Activated CD4-positive, alpha-beta memory T cell treated with anti-CD3 and anti-CD28 coated beads, Interleukin-2, amount 10 ng/mL, durations not matched to agents 7 days and 5 days (primary cell): ENCODE data around the gene HASPIN. TPM values are rescaled to one million over a fixed set of nuclear protein-coding genes. Genes with fewer than 3 reads are reported as not detected.
"Not testable (repeated sequence)": the region's sequence is repeated elsewhere in the genome, so short reads cannot be mapped to it uniquely, and the experiment has no call there.

Source experiments
- CTCF ChIA-PET: fragments of 350-600 bp; sonication (Branson Sonifier 250); formaldehyde crosslinking; loops from one replicate; lab custom pipeline; 2021; ENCODE audit warnings: antibody characterized with exemption, inconsistent platforms; lab: Charles Lee
- POLR2A ChIA-PET: fragments of 350-600 bp; sonication (Branson Sonifier 250); formaldehyde crosslinking; loops from one replicate; lab custom pipeline; 2021; ENCODE audit warnings: antibody characterized with exemption; lab: Charles Lee
- DNase-seq: peaks from one replicate; pipeline ENCODE4 v3.0.0-alpha.2; 2020
- H3K27ac Mint-ChIP-seq: one replicate; pipeline ENCODE4 v1.8.0; 2021; ENCODE audit warnings: mild to moderate bottlenecking, mixed read lengths
- H3K27me3 Mint-ChIP-seq: one replicate; pipeline ENCODE4 v1.8.0; 2021; ENCODE audit warnings: mixed read lengths
- H3K36me3 Mint-ChIP-seq: one replicate; pipeline ENCODE4 v1.8.0; 2021; ENCODE audit warnings: low read depth, mixed read lengths
- H3K4me1 Mint-ChIP-seq: one replicate; pipeline ENCODE4 v1.8.0; 2021; ENCODE audit warnings: mixed read lengths
- H3K4me3 Mint-ChIP-seq: one replicate; pipeline ENCODE4 v1.8.0; 2021; ENCODE audit warnings: mild to moderate bottlenecking, mixed read lengths
- H3K9me3 Mint-ChIP-seq: one replicate; pipeline ENCODE4 v1.8.0; 2021; ENCODE audit warnings: mixed read lengths
- total RNA-seq, 2 experiments: library from RNA; stranded (reverse); gene quantifications; one replicate each; pipeline ENCODE4 v1.2.3, GENCODE V29; 2021

HASPIN gene
- total RNA-seq, 2 experiments from 2014 or later = 23.8 to 25.2 TPM

- Mint-ChIP-seq H3K27ac (no peak overlapping the region), H3K4me3 (no peak overlapping the region), H3K36me3 (peaks cover 22% of the 10 kb centered on the region), H3K27me3 (no peaks in the 10 kb centered on the region), H3K4me1 (peaks cover 9% of the 10 kb centered on the region), H3K9me3 (peaks cover 2% of the 10 kb centered on the region)
- POLR2A ChIA-PET = no interaction called here
- CTCF ChIA-PET = no interaction called here
- DNase-seq = no peak
Measured at GRCh38 chr17:3699951-3700350, 23.8 kb upstream of the HASPIN start.

DNA sequence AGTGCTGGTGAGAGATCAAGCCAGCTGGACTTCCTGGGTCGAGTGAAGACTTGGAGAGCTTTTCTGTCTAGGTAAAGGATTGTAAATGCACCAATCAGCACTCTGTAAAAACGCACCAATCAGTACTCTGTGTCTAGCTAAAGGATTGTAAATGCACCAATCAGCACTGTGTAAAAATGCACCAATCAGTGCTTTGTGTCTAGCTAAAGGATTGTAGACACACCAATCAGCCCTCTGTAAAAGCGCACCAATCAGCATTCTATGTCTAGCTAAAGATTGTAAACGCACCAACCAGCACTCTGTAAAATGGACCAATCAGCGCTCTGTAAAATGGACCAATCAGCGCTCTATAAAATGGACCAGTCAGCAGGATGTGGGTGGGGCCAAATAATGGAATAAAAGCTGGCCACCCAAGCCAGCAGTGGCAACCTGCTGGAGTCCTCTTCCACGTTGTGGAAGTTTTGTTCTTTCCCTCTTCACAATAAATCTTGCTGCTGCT is 21.6 kb upstream of the HASPIN start:
- H3K9me3 Mint-ChIP-seq, H3K27ac Mint-ChIP-seq, H3K4me1 Mint-ChIP-seq, DNase-seq, H3K27me3 Mint-ChIP-seq, H3K4me3 Mint-ChIP-seq: not testable (repeated sequence)
- H3K36me3 Mint-ChIP-seq = peaks cover 25% of the 10 kb centered on the region
- ChIA-PET CTCF (interaction anchor here (1.1 to 1.4 kb wide), 2 partner anchors 9 to 144 kb away, joined by 3 read pairs; partner anchors contain the start of gene NCBP3), POLR2A (interaction anchor here (0.8 kb wide), 1 partner anchor 9 kb away, joined by 4 read pairs; no protein-coding TSS in a partner anchor)

- no peak overlapping the region for H3K4me3 Mint-ChIP-seq
- peaks cover 2% of the 10 kb centered on the region for H3K9me3 Mint-ChIP-seq
- H3K27me3 Mint-ChIP-seq = no peaks in the 10 kb centered on the region
- ChIA-PET POLR2A (interaction anchor here (1.5 kb wide), 1 partner anchor 9 kb away, joined by 5 read pairs; the partner anchor contains the start of gene P2RX5), CTCF (no interaction called here)
- H3K4me1 Mint-ChIP-seq = peaks cover 21% of the 10 kb centered on the region
- H3K36me3 Mint-ChIP-seq = peaks cover 28% of the 10 kb centered on the region
- no peak for DNase-seq
- no peak overlapping the region for H3K27ac Mint-ChIP-seq
Measured at GRCh38 chr17:3704931-3705717, 18.6 kb upstream of the HASPIN start.

DNA sequence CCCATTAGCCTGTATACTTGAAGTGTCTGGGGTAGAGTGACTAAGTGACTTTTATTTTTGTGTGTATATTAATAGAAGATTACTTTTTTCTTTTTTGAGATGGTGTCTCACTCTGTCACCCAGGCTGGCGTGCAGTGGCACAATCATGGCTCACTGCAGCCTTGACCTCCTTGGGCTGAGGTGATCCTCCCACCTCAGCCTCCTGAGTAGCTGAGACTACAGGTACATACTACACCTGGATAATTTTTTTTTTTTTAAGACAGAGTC is 18.1 kb upstream of the HASPIN start:
- Mint-ChIP-seq H3K36me3 (peaks cover 27% of the 10 kb centered on the region), H3K4me1 (peaks cover 25% of the 10 kb centered on the region)
- CTCF ChIA-PET, H3K4me3 Mint-ChIP-seq, H3K9me3 Mint-ChIP-seq, H3K27me3 Mint-ChIP-seq, DNase-seq, H3K27ac Mint-ChIP-seq: not testable (repeated sequence)
- POLR2A ChIA-PET = interaction anchor here (1.5 kb wide), 1 partner anchor 9 kb away, joined by 5 read pairs; the partner anchor contains the start of gene P2RX5

DNA sequence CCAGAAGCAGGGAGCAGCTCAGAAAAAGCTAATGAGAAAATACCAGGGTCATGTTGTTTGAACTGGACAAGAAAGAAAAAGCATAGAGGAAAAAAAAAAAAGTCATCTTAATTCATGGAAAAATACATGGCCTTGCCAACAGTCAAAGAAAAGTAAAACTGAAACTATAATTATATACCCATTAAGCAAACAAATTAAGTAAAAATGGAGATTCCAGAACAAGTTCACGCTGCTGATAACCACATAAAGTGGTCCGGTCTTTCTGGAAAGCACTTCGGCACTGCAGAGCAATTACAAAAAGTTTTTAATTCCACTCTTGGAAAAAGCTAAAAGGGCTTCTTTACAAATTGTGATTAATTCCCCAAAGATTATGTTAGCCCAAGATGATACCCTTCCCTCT is 15.3 kb upstream of the HASPIN start:
- no peak for DNase-seq
- Mint-ChIP-seq H3K27ac (no peak overlapping the region), H3K4me1 (peaks cover 50% of the 10 kb centered on the region), H3K9me3 (no peaks in the 10 kb centered on the region), H3K36me3 (peaks cover 27% of the 10 kb centered on the region), H3K4me3 (no peak overlapping the region), H3K27me3 (no peaks in the 10 kb centered on the region)
- ChIA-PET CTCF (interaction anchor here (0.7 to 1.8 kb wide), 3 partner anchors 13 to 27 kb away, joined by 3 to 6 read pairs (median 4); no protein-coding TSS in a partner anchor), POLR2A (interaction anchor here (1.9 to 8.4 kb wide), 2 partner anchors 13 to 15 kb away, joined by 8 to 74 read pairs; partner anchors contain the start of genes HASPIN and P2RX5)

DNA sequence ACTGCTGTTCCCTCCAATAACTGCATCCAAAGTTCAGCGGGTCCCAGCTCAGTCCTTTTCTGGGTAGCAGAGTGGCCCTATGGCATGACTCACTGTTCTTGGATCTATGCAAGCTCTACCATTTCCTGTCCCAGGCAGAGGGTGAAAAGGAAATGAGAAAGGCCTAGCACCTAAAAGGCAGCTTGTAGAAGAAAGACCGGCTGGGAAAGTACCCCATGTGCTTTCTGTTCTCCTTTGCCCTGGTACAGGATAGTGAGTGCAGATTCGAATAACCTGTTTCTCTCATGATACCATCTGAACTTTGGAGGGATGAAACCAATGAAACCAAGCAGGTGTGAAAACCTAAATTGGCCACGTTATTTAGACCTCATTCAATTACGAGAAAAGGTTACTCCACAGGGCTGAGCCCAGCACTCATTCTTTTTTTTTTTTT is 12.7 kb upstream of the HASPIN start:
- no peaks in the 10 kb centered on the region for H3K27me3 Mint-ChIP-seq

GRCh38 chr17:3712811-3713463 is 10.8 kb upstream of the HASPIN start:
- H3K27me3 Mint-ChIP-seq = no peaks in the 10 kb centered on the region
- H3K36me3 Mint-ChIP-seq = peaks cover 58% of the 10 kb centered on the region
- H3K9me3 Mint-ChIP-seq = no peaks in the 10 kb centered on the region
- ChIA-PET CTCF (interaction anchor here (0.6 to 1.2 kb wide), 3 partner anchors 9 to 30 kb away, joined by 3 read pairs; no protein-coding TSS in a partner anchor), POLR2A (interaction anchor here (1.2 to 8.4 kb wide), 4 partner anchors 10 to 430 kb away, joined by 3 to 74 read pairs (median 8); partner anchors contain the start of genes CYB5D2, HASPIN, P2RX5 and ZZEF1)
- peak overlapping the region; percentile 97 for H3K27ac Mint-ChIP-seq
- peaks cover 60% of the 10 kb centered on the region for H3K4me1 Mint-ChIP-seq
- no peak overlapping the region for H3K4me3 Mint-ChIP-seq
- no peak for DNase-seq

More for the DNA sequence above, 12.7 kb upstream of the HASPIN start:
- peak; percentile 82 for DNase-seq
- Mint-ChIP-seq H3K9me3 (no peaks in the 10 kb centered on the region), H3K36me3 (peaks cover 38% of the 10 kb centered on the region), H3K27ac (peak overlapping the region; percentile 97), H3K4me1 (peaks cover 59% of the 10 kb centered on the region), H3K4me3 (peak overlapping the region; percentile 68)
- POLR2A ChIA-PET = interaction anchor here (0.6 to 8.4 kb wide), 16 partner anchors 8 to 918 kb away, joined by 3 to 74 read pairs (median 4); partner anchors contain the start of genes ATP2A3, CTNS, EMC6 and HASPIN
- CTCF ChIA-PET = interaction anchor here (0.7 to 1.8 kb wide), 14 partner anchors 9 to 1238 kb away, joined by 3 to 18 read pairs (median 5); partner anchors contain the start of genes CTNS, HASPIN, NCBP3 and PFN1

- ChIA-PET POLR2A (interaction anchor here (1.0 to 1.2 kb wide), 2 partner anchors 20 to 36 kb away, joined by 3 to 4 read pairs; partner anchors contain the start of gene P2RX5), CTCF (interaction anchor here (1.5 kb wide), 1 partner anchor 33 kb away, joined by 4 read pairs; no protein-coding TSS in a partner anchor)
- no peak for DNase-seq
- Mint-ChIP-seq H3K27ac (no peak overlapping the region), H3K9me3 (no peaks in the 10 kb centered on the region), H3K4me3 (no peak overlapping the region), H3K27me3 (no peaks in the 10 kb centered on the region), H3K36me3 (peaks cover 71% of the 10 kb centered on the region), H3K4me1 (peaks cover 53% of the 10 kb centered on the region)
Measured at GRCh38 chr17:3715296-3715695, 8.4 kb upstream of the HASPIN start.

DNA sequence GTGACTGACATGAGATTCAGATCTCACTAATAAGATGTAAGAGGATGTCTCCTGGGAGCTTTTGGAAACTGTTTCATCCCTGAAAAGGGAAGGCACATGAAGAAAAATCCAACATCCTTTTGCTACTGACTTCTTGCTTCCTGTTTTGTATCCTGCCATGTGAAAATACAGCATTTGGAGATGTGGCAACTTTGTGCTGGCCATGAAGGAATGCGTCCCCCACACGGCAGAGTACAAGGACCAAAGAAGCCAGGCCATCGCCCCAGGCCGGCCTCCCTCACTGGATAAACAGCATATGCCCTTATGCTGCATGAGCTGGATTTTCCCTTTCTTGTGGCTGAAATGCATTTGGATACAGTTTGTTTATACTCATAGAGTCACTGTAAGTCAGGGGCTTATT is 5.5 kb upstream of the HASPIN start:
- peak overlapping the region; percentile 7 for H3K27ac Mint-ChIP-seq
- POLR2A ChIA-PET = interaction anchor here (0.5 kb wide), 1 partner anchor 576 kb away, joined by 3 read pairs; no protein-coding TSS in a partner anchor
- H3K36me3 Mint-ChIP-seq = peaks cover 75% of the 10 kb centered on the region
- peaks cover 50% of the 10 kb centered on the region for H3K4me1 Mint-ChIP-seq
- H3K27me3 Mint-ChIP-seq = no peaks in the 10 kb centered on the region
- H3K9me3 Mint-ChIP-seq = no peaks in the 10 kb centered on the region
- CTCF ChIA-PET = no interaction called here
- no peak for DNase-seq
- H3K4me3 Mint-ChIP-seq = no peak overlapping the region

GRCh38 chr17:3719265-3719664 is 4.4 kb upstream of the HASPIN start:
- Mint-ChIP-seq H3K4me3 (no peak overlapping the region), H3K27me3 (no peaks in the 10 kb centered on the region), H3K9me3 (no peaks in the 10 kb centered on the region), H3K36me3 (peaks cover 74% of the 10 kb centered on the region), H3K27ac (no peak overlapping the region), H3K4me1 (peaks cover 47% of the 10 kb centered on the region)
- no peak for DNase-seq
- POLR2A ChIA-PET = interaction anchor here (2.2 to 2.6 kb wide), 2 partner anchors 8 to 24 kb away, joined by 7 to 11 read pairs; no protein-coding TSS in a partner anchor
- CTCF ChIA-PET = interaction anchor here (1.4 kb wide), 1 partner anchor 19 kb away, joined by 4 read pairs; no protein-coding TSS in a partner anchor

DNA sequence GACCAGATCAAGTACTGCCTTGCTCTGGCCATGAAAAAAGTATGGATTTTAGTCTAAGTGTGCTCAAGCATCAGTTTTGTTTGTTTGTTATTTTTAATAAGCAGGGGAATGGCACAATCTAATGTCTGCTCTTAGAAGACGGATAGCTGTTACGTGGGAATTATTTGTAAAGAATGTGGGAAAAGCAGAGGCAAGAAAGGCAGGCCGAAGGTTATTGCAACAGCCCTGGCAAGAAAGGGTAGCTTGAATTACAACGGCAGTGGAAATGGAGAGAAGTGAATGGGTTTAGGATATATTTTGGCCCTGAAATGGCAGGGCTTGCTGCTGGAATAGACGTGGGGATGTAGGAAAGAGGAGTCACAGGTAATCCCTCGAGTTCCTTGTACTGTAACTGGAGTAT is 987 bp upstream of the HASPIN start:
- H3K9me3 Mint-ChIP-seq = no peaks in the 10 kb centered on the region
- no peak for DNase-seq
- ChIA-PET POLR2A (interaction anchor here (0.8 to 3.2 kb wide), 14 partner anchors 10 to 171 kb away, joined by 3 to 41 read pairs (median 6); partner anchors contain the start of genes EMC6, P2RX5 and TAX1BP3), CTCF (interaction anchor here (0.5 to 3.3 kb wide), 11 partner anchors 10 to 123 kb away, joined by 4 to 23 read pairs (median 10); partner anchors contain the start of genes CTNS, NCBP3, P2RX5 and SHPK)
- H3K4me1 Mint-ChIP-seq = peaks cover 66% of the 10 kb centered on the region
- peaks cover 71% of the 10 kb centered on the region for H3K36me3 Mint-ChIP-seq
- peak overlapping the region; percentile 68 for H3K27ac Mint-ChIP-seq
- no peaks in the 10 kb centered on the region for H3K27me3 Mint-ChIP-seq
- peak overlapping the region; percentile 79 for H3K4me3 Mint-ChIP-seq

GRCh38 chr17:3723188-3723555 is 531 bp upstream of the HASPIN start:
- peaks cover 70% of the 10 kb centered on the region for H3K36me3 Mint-ChIP-seq
- H3K4me3 Mint-ChIP-seq = peak overlapping the region; percentile 79
- DNase-seq = no peak
- no peaks in the 10 kb centered on the region for H3K27me3 Mint-ChIP-seq
- H3K27ac Mint-ChIP-seq = peak overlapping the region; percentile 68
- no peaks in the 10 kb centered on the region for H3K9me3 Mint-ChIP-seq
- ChIA-PET CTCF (interaction anchor here (0.5 to 3.3 kb wide), 12 partner anchors 9 to 122 kb away, joined by 3 to 23 read pairs (median 10); partner anchors contain the start of genes CTNS, NCBP3, P2RX5 and SHPK), POLR2A (interaction anchor here (0.8 to 3.2 kb wide), 16 partner anchors 9 to 242 kb away, joined by 3 to 41 read pairs (median 6); partner anchors contain the start of genes EMC6, P2RX5 and TAX1BP3)
- H3K4me1 Mint-ChIP-seq = peaks cover 68% of the 10 kb centered on the region
